GM18517 (cell line): ENCODE results near the gene RBM39.
"Not testable (repeated sequence)": the region's sequence is repeated elsewhere in the genome, so short reads cannot be mapped to it uniquely, and the experiment has no call there.

Experiments used
- ATAC-seq: cut with Tn5 transposase; IDR thresholded peaks from one replicate; pipeline ENCODE4 v1.9.1; 2021; ENCODE audit warnings: mild to moderate bottlenecking, moderate library complexity; ENCODE audit not compliant: unreplicated experiment

The RBM39 gene

DNA sequence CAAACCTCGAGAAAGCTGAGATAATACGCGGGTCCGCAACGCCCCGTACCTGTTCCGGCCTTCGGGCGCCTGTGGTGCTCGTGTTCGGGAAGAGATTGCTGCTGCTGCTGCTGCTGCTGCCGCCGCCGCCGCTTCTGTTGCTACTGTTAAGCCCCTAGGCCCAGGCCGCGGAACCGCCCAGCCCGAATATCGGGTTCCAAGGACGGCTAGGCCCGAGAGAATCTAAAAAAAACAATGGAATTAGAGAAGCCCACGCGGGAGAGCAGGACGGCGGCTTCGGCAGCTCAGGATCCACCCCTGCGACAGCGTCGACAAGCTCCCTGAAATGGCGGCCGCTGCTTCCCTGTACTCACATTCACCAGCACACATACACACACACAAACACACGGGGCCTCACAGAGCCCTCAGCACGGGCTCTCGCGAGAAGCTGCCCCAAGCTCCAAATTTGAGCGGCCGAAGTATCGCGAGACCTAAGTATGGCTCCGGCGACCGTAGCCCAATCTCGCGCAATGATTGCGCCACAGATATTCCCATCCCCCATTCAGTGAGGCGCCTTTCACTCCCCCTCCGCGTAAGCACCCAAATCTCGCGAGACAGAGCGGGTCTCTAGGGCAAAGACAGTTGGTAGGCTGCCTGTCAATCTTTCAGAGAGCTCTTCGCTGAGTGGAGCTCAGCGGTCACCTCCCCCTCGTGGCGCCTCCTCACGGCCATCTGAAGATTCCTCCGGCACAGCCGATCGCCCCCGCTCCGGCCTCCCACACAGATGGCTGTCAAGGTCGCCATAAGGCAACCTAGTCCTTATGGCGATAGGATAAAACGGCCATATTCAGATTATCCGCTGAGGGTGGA, at the start of gene RBM39:
Gene RBM39, minus strand, starts transcription at position 369 of the 849 bp plus-strand sequence. CDS start 1,386 bp downstream, outside the sequence.
- peak; percentile 85 for ATAC-seq

DNA sequence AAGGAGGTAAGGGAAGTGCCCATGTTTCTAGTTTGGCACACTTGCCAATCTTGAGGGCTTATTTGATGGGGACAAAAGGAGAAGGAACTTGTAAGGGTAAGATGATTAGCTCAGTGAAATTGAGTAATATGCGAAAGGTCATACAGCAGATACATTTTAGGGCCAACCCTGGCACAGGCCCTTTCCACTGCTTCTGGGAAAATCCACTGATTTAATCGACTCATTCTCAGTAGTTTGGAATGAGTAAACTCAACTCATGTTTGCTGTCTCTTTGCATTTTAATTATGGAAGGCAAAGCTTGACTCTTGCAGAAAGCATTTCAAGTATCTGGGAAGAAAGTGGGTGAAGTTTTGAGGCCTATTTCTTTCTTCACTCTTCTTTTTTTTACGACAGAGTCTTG, 49.8 kb upstream of the RBM39 start:
- ATAC-seq = no peak

GRCh38 chr20:35791097-35791496, 49.0 kb upstream of the RBM39 start:
- ATAC-seq = no peak

GRCh38 chr20:35788796-35789195, 46.7 kb upstream of the RBM39 start:
- ATAC-seq = no peak

GRCh38 chr20:35785541-35785940, 43.5 kb upstream of the RBM39 start:
- not testable (repeated sequence) for ATAC-seq

- not testable (repeated sequence) for ATAC-seq
Measured at GRCh38 chr20:35783811-35784210, 41.8 kb upstream of the RBM39 start.

GRCh38 chr20:35776513-35777101, 34.5 kb upstream of the RBM39 start:
- no peak for ATAC-seq

DNA sequence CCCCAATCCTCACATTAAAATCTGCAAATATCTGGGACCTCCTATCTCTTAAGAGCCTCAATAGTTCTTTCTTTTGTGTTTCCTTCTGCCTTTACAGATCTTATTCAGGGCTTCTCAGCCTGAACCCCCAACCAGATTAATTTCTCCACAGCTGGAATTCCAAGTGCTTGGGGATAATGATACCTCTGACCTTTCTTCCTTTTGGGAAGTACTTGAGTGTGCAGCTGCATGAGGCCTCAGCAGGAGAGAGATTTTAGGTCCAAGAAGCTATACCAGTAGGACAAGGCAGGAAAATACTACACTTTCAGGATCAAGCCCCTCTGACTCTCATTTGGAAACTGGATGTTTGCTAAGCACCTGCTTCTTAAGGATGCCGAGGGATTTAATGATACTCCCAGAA, 32.3 kb upstream of the RBM39 start:
- ATAC-seq = no peak

DNA sequence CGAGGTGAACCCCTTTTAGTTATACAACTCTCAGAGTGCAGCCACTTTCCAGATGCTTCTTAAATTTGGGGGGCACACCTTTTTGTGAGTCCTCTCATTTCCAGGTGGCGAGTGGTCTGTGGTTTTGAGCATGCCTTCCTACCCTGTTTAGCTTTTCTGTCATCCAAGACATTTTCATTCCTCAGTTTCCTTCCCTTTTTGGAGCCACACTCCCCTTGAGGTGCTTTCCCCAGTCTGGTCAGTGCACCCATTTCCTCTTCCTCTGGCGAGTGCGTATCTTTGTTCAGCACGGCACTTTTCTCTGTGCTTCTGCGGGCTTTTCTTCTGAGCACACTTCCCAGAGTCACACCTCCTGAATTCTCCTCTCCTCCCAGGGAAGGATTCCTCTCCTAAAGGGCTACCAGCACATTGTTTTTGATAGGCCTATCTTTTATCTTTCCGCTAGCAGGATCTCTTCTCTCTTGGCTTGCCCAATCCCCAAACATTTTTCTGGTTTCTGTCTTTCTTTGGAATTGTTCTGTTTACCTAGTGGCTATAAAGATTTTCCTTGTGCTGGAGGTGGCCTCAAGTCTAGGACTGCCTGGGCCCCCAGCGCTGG, 31.2 kb upstream of the RBM39 start:
- no peak for ATAC-seq

DNA sequence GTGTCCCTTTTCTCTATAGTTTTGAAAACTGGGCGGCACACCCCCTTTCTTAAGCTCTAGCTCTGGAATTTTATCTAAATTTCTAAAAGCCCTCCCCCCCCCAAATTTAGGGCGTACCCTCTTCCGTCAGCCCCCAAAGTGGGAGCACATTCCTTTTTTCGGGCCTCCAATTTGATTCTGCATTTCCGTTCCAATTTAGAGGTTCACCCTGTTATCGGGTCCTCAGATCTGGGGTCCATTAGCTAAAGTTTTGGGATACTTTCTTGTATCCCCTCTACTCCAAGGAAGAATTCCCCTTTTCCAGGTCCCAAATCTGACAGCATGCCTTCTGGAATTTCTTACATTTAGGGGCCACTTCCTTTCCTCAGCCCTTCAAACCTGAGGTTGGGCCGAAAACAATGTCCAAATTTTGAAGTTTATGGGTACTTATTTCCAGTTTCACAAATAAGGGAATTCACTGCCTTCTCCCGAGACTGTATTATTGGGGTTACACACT, 30.6 kb upstream of the RBM39 start:
- ATAC-seq = no peak

GRCh38 chr20:35771689-35772562, 29.9 kb upstream of the RBM39 start, which contains the start of gene PHF20:
Gene PHF20, plus strand, starts transcription at chr20:35772015. Its CDS starts 29,508 bp downstream, at chr20:35801523.
- peak; percentile 63 for ATAC-seq

GRCh38 chr20:35771367-35771688, 29.3 kb upstream of the RBM39 start:
- no peak for ATAC-seq

DNA sequence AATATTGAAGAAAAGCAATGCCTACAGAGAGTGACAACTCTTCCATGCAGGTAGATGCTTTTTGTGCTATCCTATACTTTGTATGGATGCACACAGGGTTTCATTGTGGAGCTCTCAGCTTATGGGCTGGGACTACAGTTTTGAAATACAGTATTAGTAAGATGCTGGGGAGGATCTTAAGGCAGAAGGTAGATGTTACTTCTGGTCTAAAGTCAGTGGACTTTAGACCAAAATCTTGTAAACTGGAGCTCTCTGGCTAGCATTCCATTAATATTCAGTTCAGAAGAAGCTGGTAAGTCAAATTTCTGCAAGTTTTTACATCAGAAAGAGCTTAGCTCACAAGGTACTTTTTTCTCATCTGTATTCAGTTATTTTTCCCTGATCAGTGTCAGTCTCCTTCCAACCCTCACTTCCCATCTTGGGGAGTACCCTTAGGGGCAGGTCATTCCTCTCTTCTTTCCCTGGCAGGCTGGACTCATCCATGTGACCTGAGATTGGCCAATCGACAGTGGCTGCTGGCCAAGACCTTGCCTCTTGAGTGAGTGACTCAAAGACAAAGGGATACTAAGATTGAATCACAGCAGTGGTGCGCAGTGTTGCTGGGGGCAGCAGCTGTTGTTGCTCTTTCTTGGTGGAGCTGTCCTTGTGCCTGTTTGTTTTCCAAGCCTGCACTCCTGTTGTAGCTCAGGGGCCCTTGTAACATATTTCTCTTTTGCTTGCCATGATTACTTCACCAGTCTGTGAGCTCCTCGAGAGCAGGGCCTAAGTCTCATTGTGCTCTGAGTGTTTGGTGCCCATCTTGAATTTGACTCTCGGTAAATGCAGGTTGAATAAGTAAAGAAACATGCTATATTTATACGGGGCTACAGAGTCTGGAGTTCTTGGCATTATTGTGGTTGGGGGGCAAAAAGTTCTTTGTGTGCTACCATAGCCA, 26.9 kb upstream of the RBM39 start:
- ATAC-seq = no peak

GRCh38 chr20:35767683-35768481, 25.8 kb upstream of the RBM39 start:
- peak; percentile 61 for ATAC-seq

- ATAC-seq = no peak
Measured at GRCh38 chr20:35766843-35767242, 24.8 kb upstream of the RBM39 start.

DNA sequence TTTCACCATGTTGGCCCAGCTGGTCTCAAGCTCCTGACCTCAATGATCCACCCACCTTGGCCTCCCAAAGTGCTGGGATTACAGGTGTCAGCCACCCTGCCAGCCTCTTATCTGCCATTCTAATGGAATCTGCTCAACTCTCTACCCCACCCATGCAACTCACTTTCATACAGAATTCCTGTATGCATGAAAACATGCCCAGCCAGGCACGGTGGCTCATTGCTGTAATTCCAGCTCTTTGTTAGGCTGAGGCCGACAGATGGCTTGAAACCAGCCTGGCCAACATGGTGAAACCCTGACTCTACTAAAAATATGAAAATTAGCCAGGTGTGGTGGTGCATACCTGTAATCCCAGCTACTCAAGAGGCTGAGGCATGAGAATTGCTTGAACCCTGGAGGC, 22.9 kb upstream of the RBM39 start:
- ATAC-seq = not testable (repeated sequence)

- ATAC-seq = no peak
Measured at GRCh38 chr20:35762461-35762860, 20.4 kb upstream of the RBM39 start.

GRCh38 chr20:35761548-35761947, 19.5 kb upstream of the RBM39 start:
- not testable (repeated sequence) for ATAC-seq
